Mesenchymal stem cell (in vitro differentiated cells and primary cell): ENCODE data around the gene DDX10.

Experiments
- DNase-seq: peaks from one replicate; pipeline ENCODE4 v3.0.0-alpha.2; 2013
- H2AFZ ChIP-seq: one replicate; pipeline ENCODE4 v1.6.1; 2013; ENCODE audit warnings: low read depth, mild to moderate bottlenecking, control low read depth, inconsistent platforms, low read length, moderate library complexity
- H2AK5ac ChIP-seq: 2 replicates; pipeline ENCODE4 v1.6.1; 2013; ENCODE audit warnings: low read length, moderate library complexity, mild to moderate bottlenecking, inconsistent platforms; ENCODE audit not compliant: severe bottlenecking
- H2BK120ac ChIP-seq: one replicate; pipeline ENCODE4 v1.6.1; 2013; ENCODE audit warnings: low read depth, mild to moderate bottlenecking, inconsistent platforms, low read length, moderate library complexity
- H2BK12ac ChIP-seq, 2 experiments: one replicate each; pipeline ENCODE4 v1.6.1; 2013; ENCODE audit warnings: inconsistent platforms in 2 of 2, low read length in 2 of 2, mild to moderate bottlenecking in 2 of 2, moderate library complexity in 2 of 2, control low read depth in 1 of 2
- H2BK15ac ChIP-seq: one replicate; pipeline ENCODE4 v1.6.1; 2013; ENCODE audit warnings: mild to moderate bottlenecking, low read depth, inconsistent platforms; ENCODE audit not compliant: poor library complexity, severe bottlenecking
- H2BK5ac ChIP-seq: 2 replicates; pipeline ENCODE4 v1.6.1; 2013; ENCODE audit warnings: low read depth, mild to moderate bottlenecking, low read length, control low read depth, inconsistent platforms; ENCODE audit not compliant: poor library complexity, severe bottlenecking
- H3K14ac ChIP-seq, 2 experiments: one replicate each; pipeline ENCODE4 v1.6.1; 2013; ENCODE audit warnings: inconsistent platforms in 2 of 2, low read length in 2 of 2, control low read depth in 1 of 2, mild to moderate bottlenecking in 1 of 2, moderate library complexity in 1 of 2
- H3K18ac ChIP-seq, 2 experiments: one replicate each; pipeline ENCODE4 v1.6.1; 2013; ENCODE audit warnings: inconsistent platforms in 2 of 2, low read length in 2 of 2, control low read depth in 1 of 2, low read depth in 1 of 2, mild to moderate bottlenecking in 1 of 2
- H3K23ac ChIP-seq, 2 experiments: one replicate each; pipeline ENCODE4 v1.6.1; 2013; ENCODE audit warnings: inconsistent platforms in 2 of 2, low read length in 2 of 2, mild to moderate bottlenecking in 2 of 2, moderate library complexity in 2 of 2, control low read depth in 1 of 2
- H3K27ac ChIP-seq: 2 replicates; pipeline ENCODE4 v1.5.1; 2013; ENCODE audit warnings: mild to moderate bottlenecking, moderate library complexity, low read length, control low read depth, inconsistent platforms; ENCODE audit not compliant: poor library complexity, severe bottlenecking
- H3K27me3 ChIP-seq, 2 experiments: 2 replicates each; pipeline versions ENCODE4 v1.6.1 to v1.7.0; 2013; ENCODE audit warnings: low read length in 2 of 2, mild to moderate bottlenecking in 2 of 2, moderate library complexity in 2 of 2, control low read depth in 1 of 2, inconsistent platforms in 1 of 2; ENCODE audit not compliant: control insufficient read depth in 1 of 2, insufficient read depth in 1 of 2
- H3K36me3 ChIP-seq, 2 experiments: 2 replicates each; pipeline versions ENCODE4 v1.6.1 to v1.7.0; 2013; ENCODE audit warnings: low read length in 2 of 2, control low read depth in 1 of 2, inconsistent platforms in 1 of 2, low read depth in 1 of 2, mild to moderate bottlenecking in 1 of 2; ENCODE audit not compliant: insufficient read depth in 2 of 2, control insufficient read depth in 1 of 2
- H3K4ac ChIP-seq, 2 experiments: one replicate each; pipeline ENCODE4 v1.6.1; 2013; ENCODE audit warnings: inconsistent platforms in 2 of 2, low read length in 2 of 2, mild to moderate bottlenecking in 2 of 2, moderate library complexity in 2 of 2, control low read depth in 1 of 2, low read depth in 1 of 2
- H3K4me1 ChIP-seq: 2 replicates; pipeline ENCODE4 v1.6.1; 2013; ENCODE audit warnings: low read depth, low read length, control low read depth; ENCODE audit not compliant: control insufficient read depth, insufficient read depth
- H3K4me2 ChIP-seq: 2 replicates; pipeline ENCODE4 v1.6.1; 2013; ENCODE audit warnings: low read length, mild to moderate bottlenecking, inconsistent platforms; ENCODE audit not compliant: poor library complexity, severe bottlenecking
- H3K4me3 ChIP-seq, 2 experiments: 2 replicates each; pipeline versions ENCODE4 v1.5.1 to v1.7.0; 2013; ENCODE audit warnings: low read length in 2 of 2, mild to moderate bottlenecking in 2 of 2, control low read depth in 1 of 2, low read depth in 1 of 2; ENCODE audit not compliant: insufficient read depth in 1 of 2
- H3K79me1 ChIP-seq: replicated peaks from 2 replicates; pipeline ENCODE4 v1.6.1; 2013; ENCODE audit warnings: mild to moderate bottlenecking, control low read depth, low read length, inconsistent platforms; ENCODE audit not compliant: poor library complexity, severe bottlenecking
- H3K9ac ChIP-seq: 2 replicates; pipeline ENCODE4 v1.7.0; 2013; ENCODE audit warnings: mild to moderate bottlenecking, low read length, moderate library complexity
- H3K9me3 ChIP-seq: 2 replicates; pipeline ENCODE4 v1.7.0; 2013; ENCODE audit warnings: mild to moderate bottlenecking, low read length; ENCODE audit not compliant: control insufficient read depth
- H4K8ac ChIP-seq: one replicate; pipeline ENCODE4 v1.6.1; 2013; ENCODE audit warnings: inconsistent platforms, mild to moderate bottlenecking, low read length, moderate library complexity
- H4K91ac ChIP-seq: one replicate; pipeline ENCODE4 v1.6.1; 2013; ENCODE audit warnings: mild to moderate bottlenecking, low read length, inconsistent platforms
- WGBS: methylation state at CpG from one replicate; pipeline ENCODE4 v1.1.7; 2013; ENCODE audit warnings: mixed read lengths; 5-methylcytosine and 5-hydroxymethylcytosine counted together

DDX10 gene

DNA sequence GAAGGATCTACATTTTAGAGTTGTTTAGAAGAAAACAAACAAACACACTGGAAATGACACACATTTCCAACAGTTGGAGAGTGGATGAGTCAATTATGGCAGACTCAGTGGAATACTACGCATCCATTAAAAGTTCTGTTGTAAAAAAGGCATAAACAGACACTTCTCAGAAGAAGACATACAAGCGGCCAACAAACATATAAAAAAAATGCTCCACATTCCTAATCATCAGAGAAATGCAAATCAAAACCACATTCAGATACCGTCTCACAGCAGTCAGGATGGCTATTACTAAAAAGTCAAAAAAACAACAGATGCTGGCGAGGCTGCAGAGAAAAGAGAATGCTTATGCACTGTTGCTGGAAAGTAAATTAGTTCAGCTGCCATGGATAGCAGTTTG, 298.2 kb downstream of the DDX10 start:
- DNase-seq: no peak
- no peak overlapping the region for H4K91ac ChIP-seq
- H3K23ac ChIP-seq: no peak overlapping the region
- H2BK15ac ChIP-seq: no peak overlapping the region
- no peak overlapping the region for H2BK5ac ChIP-seq
- no peaks in the 10 kb centered on the region for H3K36me3 ChIP-seq
- H3K4ac ChIP-seq: no peak overlapping the region
- H3K27me3 ChIP-seq: peaks cover 0 to 11% of the 10 kb centered on the region in 2 experiments
- H3K9ac ChIP-seq: no peak overlapping the region
- 94% methylated on average over 3 of the region's 4 CpGs for WGBS
- no peak overlapping the region for H4K8ac ChIP-seq
- no peak overlapping the region for H3K18ac ChIP-seq
- H3K4me3 ChIP-seq: no peak overlapping the region
- H3K4me1 ChIP-seq: peaks cover 14% of the 10 kb centered on the region
- H3K79me1 ChIP-seq: no peaks in the 10 kb centered on the region
- H3K9me3 ChIP-seq: peaks cover 17% of the 10 kb centered on the region
- no peak overlapping the region for H2AFZ ChIP-seq
- no peak overlapping the region for H2BK12ac ChIP-seq
- no peak overlapping the region for H3K14ac ChIP-seq
- H2AK5ac ChIP-seq: no peak overlapping the region
- no peak overlapping the region for H3K4me2 ChIP-seq
- no peak overlapping the region for H2BK120ac ChIP-seq
- no peak overlapping the region for H3K27ac ChIP-seq

DNA sequence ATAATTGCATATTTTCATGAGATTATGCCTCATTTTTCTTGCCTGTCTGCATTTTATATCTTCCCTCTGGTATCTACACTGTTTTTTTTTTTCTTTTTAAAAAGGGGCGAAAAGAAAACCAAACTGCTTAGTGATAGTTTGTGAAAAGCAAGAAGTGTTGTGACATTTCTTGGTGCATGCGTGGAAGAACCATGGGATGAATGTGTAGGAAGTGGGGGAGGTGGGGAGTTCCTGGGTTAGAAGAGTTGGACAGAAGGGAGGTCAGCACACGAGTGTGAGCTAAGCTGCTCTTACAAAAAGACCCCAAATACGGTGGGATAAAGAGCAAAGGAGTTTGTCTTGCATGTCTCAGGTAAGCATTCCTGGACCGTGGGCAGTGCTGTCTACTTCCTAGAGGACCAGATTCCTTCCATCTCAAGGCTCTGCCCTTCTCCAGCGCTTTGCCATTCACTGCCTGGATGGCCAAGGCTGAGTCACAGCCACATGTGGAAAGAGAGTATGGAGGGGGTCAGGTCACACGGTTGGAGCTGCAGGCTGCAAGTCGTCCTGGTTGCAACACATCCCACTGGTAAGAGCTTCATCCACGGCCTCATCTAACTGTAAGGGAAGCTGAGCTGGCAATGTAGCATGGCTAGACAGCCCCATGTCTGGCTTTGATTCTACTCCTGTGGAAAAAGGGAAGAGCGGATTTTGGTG, 300.6 kb downstream of the DDX10 start:
- Histone ChIP-seq H3K4ac (no peak overlapping the region), H3K9ac (no peak overlapping the region), H2AFZ (no peak overlapping the region), H2BK120ac (no peak overlapping the region), H3K27me3 (peaks cover 0 to 9% of the 10 kb centered on the region in 2 experiments), H4K91ac (peak overlapping the region; percentile 79), H3K14ac (no peak overlapping the region), H3K36me3 (no peaks in the 10 kb centered on the region), H3K4me1 (peaks cover 9% of the 10 kb centered on the region), H2BK15ac (no peak overlapping the region), H3K79me1 (no peaks in the 10 kb centered on the region), H3K4me3 (no peak overlapping the region), H3K27ac (no peak overlapping the region), H3K4me2 (no peak overlapping the region), H2AK5ac (no peak overlapping the region), H3K9me3 (peaks cover 12% of the 10 kb centered on the region), H2BK12ac (peak overlapping the region; percentile 6 to 85), H2BK5ac (no peak overlapping the region), H4K8ac (peak overlapping the region; percentile 10), H3K23ac (no peak overlapping the region), H3K18ac (peak overlapping the region; percentile 48 to 64)
- 55% methylated on average over 10 of the region's 10 CpGs for WGBS
- peak; percentile 96 for DNase-seq

DNA sequence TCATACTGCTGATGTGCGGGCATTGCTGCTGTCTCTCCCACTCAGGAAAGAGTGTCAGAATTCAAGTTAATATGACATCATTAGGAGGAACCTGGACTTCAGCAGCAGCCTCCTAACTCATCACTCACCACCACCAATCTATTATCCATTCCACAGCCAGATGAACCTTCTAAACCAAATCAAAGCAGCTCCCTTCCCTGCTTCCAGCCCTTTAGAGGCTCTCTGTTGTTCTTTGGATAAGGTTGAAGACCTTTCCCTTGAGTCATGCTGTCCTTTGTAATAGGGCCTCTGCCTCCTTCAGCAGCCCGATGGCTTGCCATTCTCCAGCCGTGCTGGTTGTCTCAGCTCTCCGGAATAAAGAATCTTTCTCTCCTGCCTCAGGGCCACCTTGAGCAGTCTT, 301.3 kb downstream of the DDX10 start:
- peaks cover 5% of the 10 kb centered on the region for H3K9me3 ChIP-seq
- peak overlapping the region; percentile 10 for H4K8ac ChIP-seq
- H3K4me2 ChIP-seq: no peak overlapping the region
- H2AFZ ChIP-seq: no peak overlapping the region
- H2BK15ac ChIP-seq: peak overlapping the region; percentile 2
- peak overlapping the region; percentile 79 for H4K91ac ChIP-seq
- H2AK5ac ChIP-seq: no peak overlapping the region
- no peak overlapping the region for H3K9ac ChIP-seq
- no peak overlapping the region for H3K27ac ChIP-seq
- H3K4ac ChIP-seq: peak overlapping the region in 1 of 2 experiments; percentile 9
- no peak overlapping the region for H3K4me3 ChIP-seq
- H3K14ac ChIP-seq: no peak overlapping the region
- peak overlapping the region; percentile 6 to 85 for H2BK12ac ChIP-seq
- H2BK120ac ChIP-seq: no peak overlapping the region
- 93% methylated on average over 4 of the region's 4 CpGs for WGBS
- H3K4me1 ChIP-seq: peaks cover 7% of the 10 kb centered on the region
- H3K36me3 ChIP-seq: no peaks in the 10 kb centered on the region
- H3K79me1 ChIP-seq: no peaks in the 10 kb centered on the region
- peaks cover 0 to 8% of the 10 kb centered on the region in 2 experiments for H3K27me3 ChIP-seq
- no peak overlapping the region for H3K23ac ChIP-seq
- peak overlapping the region; percentile 48 to 64 for H3K18ac ChIP-seq
- no peak for DNase-seq
- no peak overlapping the region for H2BK5ac ChIP-seq

DNA sequence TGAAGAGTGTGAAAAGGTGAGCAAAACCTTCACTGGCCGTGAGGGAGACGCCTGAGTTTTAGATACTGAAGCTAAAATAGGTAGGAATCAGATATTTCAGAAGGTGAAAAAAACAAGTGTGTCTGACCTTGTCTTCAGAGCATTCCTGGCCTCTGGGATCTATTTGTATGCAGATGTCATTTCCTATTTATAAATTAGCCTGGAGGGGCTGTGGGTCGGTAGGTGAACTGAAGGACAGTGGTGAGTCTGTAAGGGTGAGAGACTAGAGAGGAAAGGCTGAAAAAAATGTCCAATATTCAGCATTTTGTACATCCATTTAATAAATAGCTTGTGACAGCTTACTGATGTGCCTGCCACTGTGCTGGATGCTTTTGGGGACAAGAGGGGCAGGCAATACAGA, 302.1 kb downstream of the DDX10 start:
- no peak overlapping the region for H3K4me3 ChIP-seq
- H2AK5ac ChIP-seq: no peak overlapping the region
- no peak for DNase-seq
- H3K9ac ChIP-seq: no peak overlapping the region
- H3K79me1 ChIP-seq: no peaks in the 10 kb centered on the region
- WGBS: 51% methylated on average over 3 of the region's 3 CpGs
- no peak overlapping the region for H4K91ac ChIP-seq
- no peak overlapping the region for H3K14ac ChIP-seq
- H2BK5ac ChIP-seq: no peak overlapping the region
- no peak overlapping the region for H3K27ac ChIP-seq
- no peak overlapping the region for H2BK120ac ChIP-seq
- peaks cover 0 to 8% of the 10 kb centered on the region in 2 experiments for H3K27me3 ChIP-seq
- H3K4ac ChIP-seq: no peak overlapping the region
- H4K8ac ChIP-seq: no peak overlapping the region
- H3K4me1 ChIP-seq: peaks cover 7% of the 10 kb centered on the region
- H3K9me3 ChIP-seq: no peaks in the 10 kb centered on the region
- H2AFZ ChIP-seq: no peak overlapping the region
- no peak overlapping the region for H2BK15ac ChIP-seq
- H3K23ac ChIP-seq: no peak overlapping the region
- no peaks in the 10 kb centered on the region for H3K36me3 ChIP-seq
- peak overlapping the region in 1 of 2 experiments; percentile 19 for H2BK12ac ChIP-seq
- no peak overlapping the region for H3K18ac ChIP-seq
- no peak overlapping the region for H3K4me2 ChIP-seq
